Measurements from ENCODE around the gene OCIAD2. TPM values are rescaled to one million over a fixed set of nuclear protein-coding genes. Genes with fewer than 3 reads are reported as not detected.
"Not testable (repeated sequence)": the region's sequence is repeated elsewhere in the genome, so short reads cannot be mapped to it uniquely, and the experiment has no call there.

OCIAD2 gene
- total RNA-seq, 1 experiment from 2014 or later = 255 TPM

- H3K27ac ChIP-seq (ENCODE audit: low read length) = no peak overlapping the region
- H3K9ac ChIP-seq (ENCODE audit: low read length) = no peak overlapping the region
- no peak overlapping the region for H3K4me2 ChIP-seq (ENCODE audit: low read length)
- no peaks in the 10 kb centered on the region for H3K9me2 ChIP-seq (replicated peaks; ENCODE audit: low read length)
- CTCF ChIA-PET = no interaction called here
- no peak for TF ChIP-seq CTCF (conservative IDR thresholded peaks at IDR 0.05; ENCODE audit: low read depth, low read length)
- TF ChIP-seq EZH2phosphoT487 (IDR thresholded peaks at IDR 0.05; ENCODE audit: borderline replicate concordance, low read length) = no peak
- no peak for TF ChIP-seq EZH2 (IDR thresholded peaks at IDR 0.05; ENCODE audit: low read length, unreplicated experiment)
- H3K9me3 ChIP-seq (ENCODE audit: low read length) = no peaks in the 10 kb centered on the region
- DNase-seq (no peak), ATAC-seq (no peak)
- H3K4me1 ChIP-seq (ENCODE audit: insufficient read depth, low read length) = no peaks in the 10 kb centered on the region
- H3K4me3 ChIP-seq (ENCODE audit: low read length) = no peak overlapping the region
- intact Hi-C loops (cut with micrococcal nuclease) = no loop called here
- no peak overlapping the region for H2AFZ ChIP-seq (ENCODE audit: low read length)
- no peaks in the 10 kb centered on the region for H4K20me1 ChIP-seq (ENCODE audit: low read length)
- no TSS peak for BruUV-seq (replicated peaks)
- H3K27me3 ChIP-seq (ENCODE audit: low read length) = no peaks in the 10 kb centered on the region
- no peaks in the 10 kb centered on the region for H3K36me3 ChIP-seq (ENCODE audit: low read depth, low read length)
- no peaks in the 10 kb centered on the region for H3F3A ChIP-seq (ENCODE audit: low read length, unreplicated experiment)
- no peaks in the 10 kb centered on the region for H3K79me2 ChIP-seq (ENCODE audit: low read length)
- POLR2A ChIA-PET (ENCODE audit: unreplicated experiment) = no interaction called here
These were observed 26.8 kb downstream of the OCIAD2 start for GRCh38 chr4:48879561-48880442.

- Histone ChIP-seq H3K9me3 (ENCODE audit: low read length) (no peaks in the 10 kb centered on the region), H3K79me2 (ENCODE audit: low read length) (no peaks in the 10 kb centered on the region), H3F3A (ENCODE audit: low read length, unreplicated experiment) (no peaks in the 10 kb centered on the region), H3K36me3 (ENCODE audit: low read depth, low read length) (no peaks in the 10 kb centered on the region), H4K20me1 (ENCODE audit: low read length) (no peaks in the 10 kb centered on the region), H2AFZ (ENCODE audit: low read length) (no peak overlapping the region), H3K4me3 (ENCODE audit: low read length) (no peak overlapping the region), H3K4me2 (ENCODE audit: low read length) (no peak overlapping the region), H3K9ac (ENCODE audit: low read length) (no peak overlapping the region), H3K4me1 (ENCODE audit: insufficient read depth, low read length) (no peaks in the 10 kb centered on the region), H3K9me2 (replicated peaks; ENCODE audit: low read length) (no peaks in the 10 kb centered on the region), H3K27me3 (ENCODE audit: low read length) (no peaks in the 10 kb centered on the region), H3K27ac (ENCODE audit: low read length) (no peak overlapping the region)
- POLR2A ChIA-PET (ENCODE audit: unreplicated experiment) = no interaction called here
- peak; percentile 14 for DNase-seq
- intact Hi-C loops (cut with micrococcal nuclease) = no loop called here
- no TSS peak for BruUV-seq (replicated peaks)
- no peak for ATAC-seq
- CTCF ChIA-PET = no interaction called here
- TF ChIP-seq EZH2phosphoT487 (IDR thresholded peaks at IDR 0.05; ENCODE audit: borderline replicate concordance, low read length) (no peak), CTCF (conservative IDR thresholded peaks at IDR 0.05; ENCODE audit: low read depth, low read length) (no peak)
These were observed 28.6 kb downstream of the OCIAD2 start for GRCh38 chr4:48877827-48878535.

GRCh38 chr4:48864696-48865095 lies 41.9 kb downstream of the OCIAD2 start:
- H3K4me2 ChIP-seq (ENCODE audit: low read length); H3K9me3 ChIP-seq (ENCODE audit: low read length); H3K4me3 ChIP-seq (ENCODE audit: low read length); H4K20me1 ChIP-seq (ENCODE audit: low read length); H3F3A ChIP-seq (ENCODE audit: low read length, unreplicated experiment); H3K27ac ChIP-seq (ENCODE audit: low read length); H3K9me2 ChIP-seq (replicated peaks; ENCODE audit: low read length); CTCF ChIA-PET; H3K36me3 ChIP-seq (ENCODE audit: low read depth, low read length); H3K9ac ChIP-seq (ENCODE audit: low read length); ATAC-seq; H3K4me1 ChIP-seq (ENCODE audit: insufficient read depth, low read length); H2AFZ ChIP-seq (ENCODE audit: low read length); H3K79me2 ChIP-seq (ENCODE audit: low read length); BruUV-seq (replicated peaks); H3K27me3 ChIP-seq (ENCODE audit: low read length); intact Hi-C loops (cut with micrococcal nuclease); POLR2A ChIA-PET (ENCODE audit: unreplicated experiment); DNase-seq: not testable (repeated sequence)
